Astrocyte of the spinal cord (primary cell): ENCODE data around the gene AKR7A2.

Experiments used
- DNase-seq: peaks from one replicate; pipeline ENCODE4 v3.0.0; 2011; ENCODE audit warnings: low read depth, low spot score
- H3K4me3 ChIP-seq: 2 replicates; pipeline ENCODE4 v1.5.1; 2011; ENCODE audit warnings: low read depth, mild to moderate bottlenecking, low read length, moderate library complexity
- in situ Hi-C: cut with HindIII; loops from 2 replicates; pipeline ENCODE4 v1.10.0; 2017; ENCODE audit warnings: low sequenced_read_pairs
- TF ChIP-seq, protein P1 (sequence below): IDR thresholded peaks from 2 replicates; pipeline ENCODE4 v1.5.1; 2012; ENCODE audit warnings: low read depth, mild to moderate bottlenecking, low read length, inconsistent platforms

Gene AKR7A2

DNA sequence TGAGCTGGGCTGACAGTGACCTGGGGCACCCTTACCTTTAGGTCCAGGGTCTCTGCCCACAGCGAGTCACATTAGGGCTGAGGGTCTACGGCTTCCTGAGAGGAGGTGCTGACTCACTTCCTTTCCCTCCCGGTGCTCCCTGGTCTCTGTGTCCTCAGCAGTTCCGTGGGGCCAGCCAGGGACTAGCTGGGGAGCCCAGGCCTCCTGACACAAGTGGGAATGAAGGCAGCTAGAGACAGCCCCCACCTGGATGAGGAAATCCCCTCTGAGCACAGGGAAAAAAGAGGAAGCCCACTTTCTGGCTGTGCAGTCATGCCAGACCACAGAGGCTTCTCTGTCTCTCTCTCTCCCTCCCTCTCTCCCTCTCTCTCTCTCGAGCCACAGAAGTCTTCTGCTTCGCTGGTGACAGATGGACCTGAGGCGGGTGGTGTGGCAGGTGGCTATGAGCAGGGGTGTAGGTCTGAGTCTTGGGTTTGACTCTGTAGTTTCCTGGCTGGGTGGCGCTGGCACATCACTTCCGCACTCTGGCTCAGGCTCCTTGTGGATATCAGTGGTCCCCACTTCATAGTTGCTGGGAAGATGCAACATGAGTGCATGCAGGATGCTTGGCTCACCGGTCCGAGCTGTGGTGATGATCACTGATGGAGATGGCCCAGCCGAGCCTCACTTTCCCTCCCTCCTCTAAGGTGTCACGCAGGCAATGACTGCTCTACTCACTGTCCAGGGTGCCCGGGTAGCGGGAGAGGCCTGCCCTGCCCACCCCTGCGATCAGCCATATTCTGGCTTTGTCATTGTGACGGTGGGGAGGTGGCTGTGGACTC lies 3.6 kb upstream of the AKR7A2 start:
- no peak overlapping the region for H3K4me3 ChIP-seq
- in situ Hi-C loops, result no loop called here
- TF ChIP-seq, protein P1, sequence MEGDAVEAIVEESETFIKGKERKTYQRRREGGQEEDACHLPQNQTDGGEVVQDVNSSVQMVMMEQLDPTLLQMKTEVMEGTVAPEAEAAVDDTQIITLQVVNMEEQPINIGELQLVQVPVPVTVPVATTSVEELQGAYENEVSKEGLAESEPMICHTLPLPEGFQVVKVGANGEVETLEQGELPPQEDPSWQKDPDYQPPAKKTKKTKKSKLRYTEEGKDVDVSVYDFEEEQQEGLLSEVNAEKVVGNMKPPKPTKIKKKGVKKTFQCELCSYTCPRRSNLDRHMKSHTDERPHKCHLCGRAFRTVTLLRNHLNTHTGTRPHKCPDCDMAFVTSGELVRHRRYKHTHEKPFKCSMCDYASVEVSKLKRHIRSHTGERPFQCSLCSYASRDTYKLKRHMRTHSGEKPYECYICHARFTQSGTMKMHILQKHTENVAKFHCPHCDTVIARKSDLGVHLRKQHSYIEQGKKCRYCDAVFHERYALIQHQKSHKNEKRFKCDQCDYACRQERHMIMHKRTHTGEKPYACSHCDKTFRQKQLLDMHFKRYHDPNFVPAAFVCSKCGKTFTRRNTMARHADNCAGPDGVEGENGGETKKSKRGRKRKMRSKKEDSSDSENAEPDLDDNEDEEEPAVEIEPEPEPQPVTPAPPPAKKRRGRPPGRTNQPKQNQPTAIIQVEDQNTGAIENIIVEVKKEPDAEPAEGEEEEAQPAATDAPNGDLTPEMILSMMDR, result no peak
- no peak for DNase-seq

DNA sequence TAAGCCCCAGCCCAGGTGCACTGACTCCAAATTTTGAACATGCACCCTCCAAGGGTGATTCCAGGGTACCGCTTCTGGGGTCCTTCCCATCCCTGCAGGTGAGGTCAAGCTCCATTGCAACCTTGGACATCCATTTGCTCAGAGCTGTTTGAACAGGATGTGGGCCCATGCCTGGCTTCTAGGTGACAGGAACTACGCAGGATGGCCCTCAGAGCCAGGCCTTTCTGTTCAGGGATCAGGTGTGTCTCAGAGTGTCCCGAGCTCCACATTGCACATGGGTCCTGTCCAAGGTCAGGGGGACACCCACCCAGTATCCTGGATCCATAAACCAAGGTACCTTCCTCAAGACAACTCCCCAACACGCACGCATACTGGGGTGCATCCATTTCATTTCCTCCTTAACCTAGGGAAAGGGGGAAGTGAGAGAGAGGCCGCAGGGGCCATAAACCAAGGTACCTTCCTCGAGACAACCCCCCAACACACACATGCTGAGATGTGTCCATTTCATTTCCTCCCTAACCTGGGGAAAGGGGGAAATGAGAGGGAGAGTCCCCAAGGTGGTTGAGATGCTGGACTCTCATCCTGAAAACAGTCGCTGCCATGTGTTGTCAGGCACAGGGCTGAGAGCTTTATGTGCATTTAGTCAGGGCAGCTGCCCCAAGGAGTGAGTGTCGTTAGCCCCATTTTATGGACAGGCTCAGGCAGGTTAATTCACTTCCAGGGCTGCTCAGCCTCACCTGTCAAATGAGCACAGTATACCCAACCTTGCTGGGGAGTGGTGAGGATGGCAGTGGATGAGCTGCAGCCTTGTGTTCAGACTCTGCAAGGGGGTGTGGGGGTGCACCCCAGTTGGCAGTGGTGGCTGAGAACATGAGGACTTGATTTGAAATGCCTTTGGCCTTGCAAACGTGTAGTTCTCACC lies 2.3 kb upstream of the AKR7A2 start:
- in situ Hi-C loops, result no loop called here
- no peak for DNase-seq
- H3K4me3 ChIP-seq, result no peak overlapping the region
- TF ChIP-seq, protein P1, result no peak

DNA sequence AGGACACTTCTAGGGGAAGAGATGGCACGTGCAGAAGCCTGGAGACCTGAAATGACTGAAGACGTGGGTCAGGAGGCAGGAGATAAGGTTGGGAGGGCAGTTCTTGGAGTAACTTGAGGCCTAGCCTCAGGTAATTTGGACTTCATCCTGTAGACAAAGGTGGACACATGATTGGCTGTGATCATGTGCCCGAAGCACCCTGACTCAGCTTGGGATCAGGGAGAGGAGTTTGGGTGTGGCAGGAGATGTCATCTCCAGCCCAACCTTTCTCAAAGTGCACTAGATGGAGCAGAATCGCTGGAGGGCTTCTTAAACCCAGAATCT lies 1.7 kb upstream of the AKR7A2 start:
- no peak overlapping the region for H3K4me3 ChIP-seq
- no peak for DNase-seq
- in situ Hi-C loops, result no loop called here
- TF ChIP-seq, protein P1, result no peak

DNA sequence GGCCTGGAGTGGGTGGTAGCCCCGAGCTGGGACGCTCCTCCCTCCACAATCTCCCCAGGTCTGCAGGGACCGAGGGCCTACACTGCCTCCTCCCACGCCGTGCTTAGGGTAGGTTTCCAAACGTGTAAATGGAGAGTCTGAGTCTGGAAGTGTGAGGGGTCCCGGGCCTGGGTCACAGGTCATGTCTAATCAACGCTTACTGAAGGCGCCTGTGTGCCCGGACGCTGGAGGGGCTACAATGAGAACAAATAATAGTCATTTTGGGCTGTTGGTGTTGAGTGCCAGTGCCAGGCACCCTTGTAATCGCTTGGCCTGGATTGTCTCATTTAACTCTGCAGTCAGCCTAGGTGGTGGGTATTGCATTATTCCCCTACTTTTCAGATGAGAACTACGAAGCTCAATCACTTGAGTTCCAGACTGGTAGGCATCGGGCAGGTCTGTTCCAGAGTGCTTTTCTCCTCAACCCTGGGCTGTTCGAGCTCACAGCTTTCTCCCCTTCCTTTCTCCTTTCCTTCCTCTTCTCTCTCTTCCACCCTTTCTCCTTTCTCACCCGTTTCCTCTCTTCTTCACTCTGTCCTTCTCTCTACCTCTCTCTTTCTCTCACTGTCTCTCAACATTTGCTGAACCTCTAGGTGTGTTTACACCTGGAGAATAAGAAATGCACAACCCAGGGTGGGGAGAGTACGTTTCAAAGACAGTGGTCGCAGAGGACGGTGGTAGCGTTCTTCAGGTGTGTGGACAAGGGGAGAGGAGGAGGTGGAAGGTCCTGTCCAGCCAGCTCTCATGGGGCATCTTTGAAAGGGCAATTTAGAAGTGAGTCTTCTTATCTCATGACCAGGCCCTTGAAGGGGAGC lies 1.1 kb upstream of the AKR7A2 start:
- in situ Hi-C loops, result no loop called here
- peak overlapping the region; percentile 67 for H3K4me3 ChIP-seq
- TF ChIP-seq, protein P1, result no peak
- DNase-seq, result no peak

DNA sequence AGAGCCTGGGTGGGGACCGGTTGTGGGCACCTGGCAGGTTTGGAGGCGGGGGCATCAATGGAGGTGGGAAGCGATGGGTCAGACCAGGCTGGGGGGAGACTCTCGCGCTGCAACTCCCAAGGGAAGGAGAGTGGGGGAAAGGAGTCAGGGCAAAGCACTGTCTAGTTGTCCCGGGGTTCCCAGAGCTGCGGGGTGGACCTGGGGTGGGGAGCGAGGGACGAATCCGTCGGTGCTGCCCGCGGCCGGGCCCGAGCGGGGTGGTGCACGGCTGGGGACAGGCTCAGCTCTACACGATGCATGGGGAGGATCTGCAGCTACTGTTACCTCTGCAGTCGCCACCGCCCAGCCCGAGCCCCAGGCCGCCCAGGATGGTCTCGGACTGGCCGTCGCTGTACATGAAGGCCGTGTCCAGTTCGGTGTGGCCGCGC lies 427 bp downstream of the AKR7A2 start:
- no peak for DNase-seq
- H3K4me3 ChIP-seq, result peak overlapping the region; percentile 74
- TF ChIP-seq, protein P1, result no peak
- in situ Hi-C loops, result no loop called here
